H1 (cell line): ENCODE data around the gene VSTM2L. TPM values are rescaled to one million over a fixed set of nuclear protein-coding genes. Genes with fewer than 3 reads are reported as not detected.

Experiments used
- CTCF ChIA-PET: fragments of 300-600 bp; sonication (Branson Sonifier 250); formaldehyde crosslinking; loops from one replicate; lab custom pipeline; 2021; ENCODE audit not compliant: partially characterized antibody; lab: Charles Lee
- POLR2A ChIA-PET: fragments of 300-600 bp; sonication (Branson Sonifier 250); formaldehyde crosslinking; loops from one replicate; lab custom pipeline; 2021; ENCODE audit warnings: inconsistent platforms; ENCODE audit not compliant: partially characterized antibody; lab: Charles Lee
- DNase-seq, 2 experiments: peaks; one replicate each; pipeline versions ENCODE4 v3.0.0 to v3.0.0-alpha.2; 2010 to 2022; ENCODE audit warnings: low spot score in 2 of 2, low read depth in 1 of 2, mixed read lengths in 1 of 2
- FAIRE-seq: peaks from 2 replicates; lab custom pipeline; 2011; peaks lifted over from hg19 to GRCh38; lab: Jason Lieb, UNC
- H2AFZ ChIP-seq: 2 replicates; pipeline ENCODE4 v1.8.1; 2012; ENCODE audit warnings: low read length, inconsistent platforms
- H2AK5ac ChIP-seq: 2 replicates; pipeline ENCODE4 v1.6.1; 2013; ENCODE audit warnings: low read depth, low read length
- H2BK120ac ChIP-seq: replicated peaks from 2 replicates; pipeline ENCODE3; 2013; ENCODE audit warnings: low read depth, low read length, inconsistent platforms
- H2BK12ac ChIP-seq: 2 replicates; pipeline ENCODE4 v1.6.1; 2013; ENCODE audit warnings: low read depth, low read length
- H2BK15ac ChIP-seq: 2 replicates; pipeline ENCODE4 v1.6.1; 2013; ENCODE audit warnings: low read length
- H2BK20ac ChIP-seq: 2 replicates; pipeline ENCODE4 v1.6.1; 2013; ENCODE audit warnings: low read length
- H2BK5ac ChIP-seq: 2 replicates; pipeline ENCODE4 v1.6.1; 2013; ENCODE audit warnings: low read depth, low read length
- H3K14ac ChIP-seq: 2 replicates; pipeline ENCODE4 v1.6.1; 2013; ENCODE audit warnings: inconsistent platforms; ENCODE audit not compliant: insufficient read length
- H3K18ac ChIP-seq: 2 replicates; pipeline ENCODE4 v1.6.1; 2013; ENCODE audit warnings: low read length; ENCODE audit errors: extremely low read depth
- H3K23ac ChIP-seq: 2 replicates; pipeline ENCODE4 v1.6.1; 2013; ENCODE audit warnings: inconsistent platforms; ENCODE audit not compliant: insufficient read length
- H3K23me2 ChIP-seq: 2 replicates; pipeline ENCODE4 v1.6.1; 2013; ENCODE audit warnings: low read depth, low read length
- H3K27ac ChIP-seq: 2 replicates; pipeline ENCODE4 v1.6.1; 2011; ENCODE audit warnings: low read depth, low read length, inconsistent platforms
- H3K27me3 ChIP-seq, 4 experiments: replicated peaks in 1 of 4; 1 replicate in 1 of 4; 2 replicates in 3 of 4; pipeline versions ENCODE4 v1.6.1 to v1.8.1; 2011 to 2013; ENCODE audit warnings: low read length in 3 of 4, mild to moderate bottlenecking in 3 of 4, inconsistent platforms in 2 of 4, mixed read lengths in 2 of 4, moderate library complexity in 1 of 4; ENCODE audit not compliant: control insufficient read depth in 3 of 4, insufficient read depth in 3 of 4; ENCODE audit errors: extremely low read depth in 1 of 4
- H3K36me3 ChIP-seq, 4 experiments: 2 replicates each; pipeline versions ENCODE4 v1.6.1 to v1.8.1; 2011 to 2013; ENCODE audit warnings: mild to moderate bottlenecking in 4 of 4, low read length in 3 of 4, moderate library complexity in 2 of 4, control low read depth in 1 of 4, inconsistent platforms in 1 of 4; ENCODE audit not compliant: insufficient read depth in 4 of 4, control insufficient read depth in 2 of 4
- H3K4ac ChIP-seq: replicated peaks from 2 replicates; pipeline ENCODE3; 2013; ENCODE audit warnings: low read length, low read depth, mixed read lengths, inconsistent platforms; ENCODE audit not compliant: insufficient read length
- H3K4me1 ChIP-seq, 4 experiments: replicated peaks in 1 of 4; 1 replicate in 1 of 4; 2 replicates in 3 of 4; pipeline versions ENCODE4 v1.6.1 to v1.8.1; 2011 to 2013; ENCODE audit warnings: low read length in 3 of 4, inconsistent platforms in 2 of 4, mixed read lengths in 1 of 4; ENCODE audit not compliant: insufficient read depth in 4 of 4, control insufficient read depth in 3 of 4
- H3K4me2 ChIP-seq, 2 experiments: 2 replicates each; pipeline versions ENCODE4 v1.6.1 to v1.8.1; 2011 to 2013; ENCODE audit warnings: low read depth in 2 of 2, low read length in 2 of 2, control low read depth in 1 of 2, inconsistent platforms in 1 of 2, mild to moderate bottlenecking in 1 of 2; ENCODE audit not compliant: insufficient read depth in 1 of 2
- H3K4me3 ChIP-seq, 4 experiments: fragments of 200-600, 300-600 bp in 1 of 4; sonication (generic), shearing (Covaris generic), sonication (Bioruptor Twin) in 1 of 4; 2 replicates each; pipeline versions ENCODE4 v1.5.1 to v1.8.1; 2011 to 2016; ENCODE audit warnings: low read length in 4 of 4, low read depth in 3 of 4, control low read depth in 2 of 4, inconsistent platforms in 2 of 4, mild to moderate bottlenecking in 2 of 4, mixed read lengths in 1 of 4, moderate library complexity in 1 of 4; ENCODE audit not compliant: insufficient read depth in 2 of 4; ENCODE audit errors: extremely low read depth in 1 of 4
- H3K56ac ChIP-seq: replicated peaks from 2 replicates; pipeline ENCODE3; 2013; ENCODE audit warnings: low read depth, mild to moderate bottlenecking, mixed read lengths, low read length, inconsistent platforms; ENCODE audit not compliant: insufficient read length
- H3K79me1 ChIP-seq: 2 replicates; pipeline ENCODE4 v1.6.1; 2013; ENCODE audit warnings: low read depth, low read length, control low read depth
- H3K79me2 ChIP-seq, 2 experiments: 2 replicates each; pipeline versions ENCODE4 v1.6.1 to v1.8.1; 2012 to 2013; ENCODE audit warnings: low read length in 2 of 2, mild to moderate bottlenecking in 2 of 2, inconsistent platforms in 1 of 2; ENCODE audit not compliant: insufficient read depth in 2 of 2, control insufficient read depth in 1 of 2
- H3K9ac ChIP-seq, 4 experiments: replicated peaks in 1 of 4; 1 replicate in 1 of 4; 2 replicates in 3 of 4; pipeline versions ENCODE4 v1.6.1 to v1.8.1; 2011 to 2013; ENCODE audit warnings: low read depth in 3 of 4, low read length in 3 of 4, control low read depth in 2 of 4, mild to moderate bottlenecking in 2 of 4, moderate library complexity in 2 of 4, inconsistent platforms in 1 of 4; ENCODE audit errors: extremely low read depth in 1 of 4
- H3K9me3 ChIP-seq, 2 experiments: 2 replicates each; pipeline versions ENCODE4 v1.6.1 to v1.8.1; 2012 to 2013; ENCODE audit warnings: mild to moderate bottlenecking in 2 of 2, moderate library complexity in 2 of 2, control low read depth in 1 of 2, inconsistent platforms in 1 of 2, low read depth in 1 of 2, low read length in 1 of 2, mixed read lengths in 1 of 2; ENCODE audit not compliant: insufficient read depth in 2 of 2
- H4K20me1 ChIP-seq, 2 experiments: replicated peaks in 1 of 2; 2 replicates each; pipeline versions ENCODE3 to v1.8.1; 2011 to 2013; ENCODE audit warnings: inconsistent platforms in 2 of 2, low read length in 2 of 2, mild to moderate bottlenecking in 1 of 2; ENCODE audit not compliant: insufficient read depth in 2 of 2, control insufficient read depth in 1 of 2
- H4K5ac ChIP-seq: 2 replicates; pipeline ENCODE4 v1.6.1; 2013; ENCODE audit warnings: low read length, low read depth, mixed read lengths, inconsistent platforms; ENCODE audit not compliant: insufficient read length
- H4K8ac ChIP-seq: 2 replicates; pipeline ENCODE4 v1.8.0; 2013; ENCODE audit warnings: mild to moderate bottlenecking, moderate library complexity, low read length, inconsistent platforms; ENCODE audit not compliant: insufficient read depth; ENCODE audit errors: extremely low read depth
- H4K91ac ChIP-seq: replicated peaks from 2 replicates; pipeline ENCODE3; 2013; ENCODE audit warnings: low read length, mixed read lengths, inconsistent platforms; ENCODE audit not compliant: insufficient read length
- CBX5 ChIP-seq: fragments of 300-800, 300-1000 bp; sonication (generic); IDR thresholded peaks from 2 replicates; pipeline ENCODE4 v1.7.1; 2016; ENCODE audit warnings: antibody characterized with exemption, low read length, low read depth
- CBX8 ChIP-seq: fragments of 300-800, 300-1000 bp; sonication (generic); IDR thresholded peaks from 2 replicates; pipeline ENCODE4 v1.7.1; 2016; ENCODE audit warnings: low read depth, low read length, borderline replicate concordance
- EGR1 ChIP-seq: IDR thresholded peaks from 2 replicates; pipeline ENCODE4 v1.6.1; 2011; ENCODE audit warnings: low read depth, low read length, borderline replicate concordance
- RBBP5 ChIP-seq: IDR thresholded peaks from 2 replicates; pipeline ENCODE4 v1.7.1; 2012; ENCODE audit warnings: low read depth, mild to moderate bottlenecking, inconsistent platforms, low read length, moderate library complexity, borderline replicate concordance
- RXRA ChIP-seq: IDR thresholded peaks from 2 replicates; pipeline ENCODE4 v1.6.1; 2011; ENCODE audit warnings: low read depth, mild to moderate bottlenecking, low read length, moderate library complexity; ENCODE audit not compliant: insufficient read depth
- WGBS, 2 experiments: shearing (Covaris generic) in 1 of 2; methylation state at CpG; one replicate each; pipeline versions ENCODE4 v1.1.6 to v1.1.7; 2013 to 2015; ENCODE audit warnings: low lambda C conversion rate in 2 of 2, mixed read lengths in 2 of 2, inconsistent platforms in 1 of 2, low coverage in 1 of 2, missing lambda C conversion rate in 1 of 2; ENCODE audit not compliant: insufficient replicate concordance in 2 of 2, insufficient coverage in 1 of 2, insufficient read length in 1 of 2; ENCODE audit errors: extremely low coverage in 1 of 2, missing lambda C conversion rate in 1 of 2; 5-methylcytosine and 5-hydroxymethylcytosine counted together
- polyA plus RNA-seq, 7 experiments: library from polyadenylated mRNA; depleted of rRNA in 3 of 7; stranded (reverse) in 5 of 7; unstranded in 2 of 7; fragments of >200 nt in 5 of 7; fragments of 200-250 nt in 2 of 7; gene quantifications; 1 replicate in 5 of 7; 2 replicates in 1 of 7; 4 replicates in 1 of 7; pipeline versions ENCODE4 v1.2.1 to v1.2.3, GENCODE V29; 2011 to 2013; ENCODE audit warnings: missing spikeins in 2 of 7, mixed read lengths in 2 of 7
- total RNA-seq: library from RNA; stranded (reverse); fragmentation: NEBNext Ultra II Directional; extraction: Animal tissue kit (Norgen Biotek cat#: 25700); gene quantifications from 2 replicates; pipeline ENCODE4 v1.2.1, GENCODE V29; 2021

The VSTM2L gene
- total and polyA plus RNA-seq, 2 of the 8 experiments (the other 6 are each of a cell fraction or from before 2014, with no cell fraction given) = 1.3 to 3.2 TPM

- Histone ChIP-seq H3K9me3 (no peaks in the 10 kb centered on the region), H4K5ac (no peak overlapping the region), H2BK20ac (no peak overlapping the region), H3K23ac (no peak overlapping the region), H3K56ac (no peak overlapping the region), H3K27ac (no peak overlapping the region), H3K4me3 (no peak overlapping the region), H3K4me1 (no peaks in the 10 kb centered on the region), H3K9ac (no peak overlapping the region), H3K4ac (no peak overlapping the region), H2AFZ (no peak overlapping the region), H4K8ac (no peak overlapping the region), H2BK120ac (no peak overlapping the region), H2BK5ac (no peak overlapping the region), H3K4me2 (no peak overlapping the region), H3K23me2 (no peaks in the 10 kb centered on the region), H3K79me1 (no peaks in the 10 kb centered on the region), H3K79me2 (no peaks in the 10 kb centered on the region), H4K91ac (no peak overlapping the region), H4K20me1 (no peaks in the 10 kb centered on the region), H2BK12ac (no peak overlapping the region), H3K18ac (no peak overlapping the region), H3K27me3 (no peaks in the 10 kb centered on the region), H2AK5ac (no peak overlapping the region), H3K14ac (no peak overlapping the region), H2BK15ac (no peak overlapping the region), H3K36me3 (no peaks in the 10 kb centered on the region)
- WGBS, 2 experiments = 100% methylated on average over 1 of the region's 1 CpG; no CpG with 5 or more reads in 1 of the 2 experiments
- DNase-seq = no peak
- no peak for FAIRE-seq
- POLR2A ChIA-PET = no interaction called here
- TF ChIP-seq EGR1 (no peak), RBBP5 (no peak), RXRA (no peak), CBX8 (no peak), CBX5 (no peak)
- CTCF ChIA-PET = interaction anchor here (0.6 to 0.8 kb wide), 2 partner anchors 18 to 19 kb away, joined by 3 read pairs; no protein-coding TSS in a partner anchor
Observed at GRCh38 chr20:37961066-37961465, 58.1 kb downstream of the VSTM2L start.
